Activated T-cell treated with anti-CD3 and anti-CD28 coated beads, Interleukin-2, amount 50 U/mL, for 1 hour (primary cell): Measurements from ENCODE around the gene TTC7B.

Source experiments
- DNase-seq: peaks from one replicate; pipeline ENCODE4 v3.0.0-alpha.2; 2020

TTC7B gene

GRCh38 chr14:90554341-90554740, 261.9 kb downstream of the TTC7B start:
- no peak for DNase-seq

DNA sequence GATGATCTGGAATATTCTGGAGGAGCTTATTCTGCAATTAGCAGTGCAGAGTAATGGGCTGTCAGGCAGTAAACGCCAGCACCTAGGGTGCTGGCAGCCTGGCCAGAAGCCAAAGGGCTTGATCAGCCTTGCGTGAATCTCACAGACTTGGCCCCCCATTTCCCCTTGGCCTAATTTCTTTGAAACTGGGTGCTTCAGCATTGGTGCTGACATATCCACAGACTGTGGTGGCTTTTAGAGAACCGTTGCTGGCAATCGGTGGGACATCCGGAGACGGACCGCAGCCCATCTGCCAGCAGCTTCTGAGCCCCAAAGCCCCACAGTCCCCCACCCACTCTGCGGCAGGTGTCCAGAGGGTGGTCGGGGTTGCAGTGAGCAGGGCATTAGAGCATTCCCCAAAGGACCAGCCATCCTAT, 262.3 kb downstream of the TTC7B start:
- DNase-seq, result no peak

GRCh38 chr14:90553298-90553920, 262.8 kb downstream of the TTC7B start:
- no peak for DNase-seq

GRCh38 chr14:90552465-90553297, 263.5 kb downstream of the TTC7B start:
- DNase-seq, result no peak

DNA sequence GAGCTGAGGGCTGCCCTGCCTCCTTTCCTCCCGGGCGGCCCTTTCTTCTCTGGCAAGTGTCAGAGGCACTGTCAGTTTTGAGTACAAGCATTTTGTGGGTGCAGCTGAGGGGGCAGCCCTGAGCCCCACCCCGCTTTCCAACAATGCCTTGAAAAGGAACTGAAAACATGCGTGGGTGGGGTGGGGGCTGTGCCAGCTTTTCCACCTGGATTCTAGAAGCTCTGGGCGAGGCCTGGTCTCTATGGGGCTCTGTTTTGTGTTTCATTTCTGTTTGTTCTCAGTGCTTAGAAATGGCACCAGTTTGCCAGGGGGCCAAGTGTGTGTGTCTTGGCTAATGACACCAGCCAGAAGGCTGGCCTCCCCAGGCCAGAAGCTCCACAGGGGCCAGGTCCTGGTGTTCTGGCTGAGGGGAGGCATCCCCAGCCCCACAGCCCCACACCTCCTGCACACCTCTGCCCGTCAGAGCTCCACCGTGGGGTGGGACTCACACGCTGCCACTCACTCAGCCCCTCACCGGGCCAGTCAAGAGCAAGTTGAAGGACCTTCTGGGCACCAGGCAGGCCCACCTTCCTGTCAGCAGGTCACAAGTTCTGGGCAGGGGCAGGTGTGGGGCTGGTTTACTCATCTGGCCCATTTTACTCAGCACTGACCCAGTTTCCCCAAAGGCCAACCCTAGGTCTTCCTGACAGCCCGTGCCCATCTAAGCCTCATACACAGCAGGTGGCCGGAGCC, 264.3 kb downstream of the TTC7B start:
- no peak for DNase-seq

DNA sequence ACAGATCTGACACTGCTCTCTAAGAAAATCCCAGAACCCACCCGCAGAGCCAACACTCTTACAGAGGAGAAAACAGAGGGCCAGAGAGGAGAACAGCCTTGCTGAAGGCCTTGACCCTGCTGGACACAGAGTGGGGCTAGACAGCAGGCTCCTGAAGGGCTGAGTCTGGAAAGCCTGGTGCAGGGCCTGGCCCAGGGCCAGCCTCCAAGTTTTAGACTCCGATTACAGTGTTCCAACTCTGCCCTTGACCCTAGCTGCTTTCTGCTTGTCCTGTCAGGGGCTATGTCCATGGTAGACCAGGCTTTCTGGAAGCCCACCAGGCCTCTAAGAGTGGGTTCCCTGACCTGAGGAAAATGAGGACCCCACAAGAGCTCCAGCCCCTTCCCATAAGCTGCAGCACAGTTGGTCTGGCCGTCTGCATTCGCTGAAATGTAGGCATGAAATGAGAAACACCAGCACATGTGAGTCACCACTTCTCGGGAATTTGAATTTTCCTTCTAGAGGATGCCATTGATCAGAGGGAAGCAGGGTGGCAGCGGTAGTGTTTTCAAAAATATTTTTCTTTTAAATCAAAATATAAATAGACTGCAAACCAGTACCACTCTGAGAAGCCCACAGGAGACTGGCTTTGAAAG, 265.0 kb downstream of the TTC7B start:
- DNase-seq, result no peak

- DNase-seq, result no peak
Observed at GRCh38 chr14:90549794-90550641, 266.2 kb downstream of the TTC7B start.

- no peak for DNase-seq
Observed at GRCh38 chr14:90548455-90548854, 267.8 kb downstream of the TTC7B start.

DNA sequence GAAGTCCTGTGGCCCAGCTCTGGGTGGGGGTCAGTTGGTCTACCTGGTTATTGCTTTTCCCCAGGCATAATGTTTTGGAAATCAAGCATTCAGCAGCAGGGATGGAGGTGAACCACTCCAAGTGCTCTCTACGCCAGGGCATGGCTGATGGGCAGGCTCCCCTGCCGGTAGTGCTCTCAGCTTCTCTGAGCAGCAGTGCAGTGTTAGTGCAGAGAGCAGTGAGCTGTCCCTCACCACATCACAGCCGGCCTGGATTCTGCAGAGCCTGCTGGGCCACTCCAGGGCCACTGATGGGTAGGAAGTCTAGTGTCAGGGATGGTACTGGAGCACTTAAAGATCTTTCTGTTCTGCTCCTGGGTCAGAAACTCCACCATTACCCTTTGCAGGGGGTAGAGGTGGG, 268.3 kb downstream of the TTC7B start:
- no peak for DNase-seq

- no peak for DNase-seq
Observed at GRCh38 chr14:90547250-90547649, 269.0 kb downstream of the TTC7B start.

DNA sequence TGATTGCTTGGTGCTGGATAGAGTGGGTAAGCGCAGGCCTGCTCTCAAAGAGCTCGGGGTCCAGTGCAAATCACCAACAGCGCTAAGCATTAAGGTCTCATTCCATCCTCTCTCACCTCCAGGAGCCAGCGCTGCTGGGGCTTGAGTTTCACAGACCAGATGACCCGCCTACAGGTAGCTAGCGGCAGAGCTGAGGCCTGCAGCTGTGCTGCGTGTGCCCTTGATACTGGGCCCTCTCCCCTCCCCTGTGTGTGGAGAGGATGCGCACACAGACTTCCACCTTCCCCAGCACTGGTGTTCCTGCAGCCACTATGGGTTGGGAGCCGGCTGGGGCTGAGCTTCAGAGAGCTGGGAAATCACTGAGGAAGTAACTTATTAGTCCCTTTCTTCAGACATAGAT, 269.5 kb downstream of the TTC7B start:
- DNase-seq, result no peak

- DNase-seq, result no peak
Observed at GRCh38 chr14:90545966-90546751, 270.1 kb downstream of the TTC7B start.

- DNase-seq, result no peak
Observed at GRCh38 chr14:90545382-90545781, 270.8 kb downstream of the TTC7B start.

DNA sequence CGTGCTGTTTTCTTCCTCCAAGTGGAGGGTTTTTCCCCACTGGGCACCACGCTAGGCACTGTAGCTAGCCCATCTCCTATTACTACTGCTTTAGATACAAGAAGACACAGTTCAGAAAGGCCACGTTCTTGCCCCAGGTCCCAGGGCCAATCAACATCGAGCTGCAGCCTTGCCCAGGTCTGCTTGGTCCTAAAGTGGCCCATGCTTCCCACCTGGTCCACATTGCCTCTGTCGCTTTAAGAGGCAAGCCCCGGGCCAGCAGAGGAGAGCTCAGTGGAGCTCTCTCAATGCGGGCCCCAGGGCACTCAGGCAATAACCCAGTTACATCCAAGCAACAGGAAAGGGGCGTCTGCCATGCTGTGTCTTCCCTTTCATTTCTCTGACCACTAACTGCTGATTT, 271.3 kb downstream of the TTC7B start:
- DNase-seq, result no peak

- no peak for DNase-seq
Observed at GRCh38 chr14:90544566-90544965, 271.7 kb downstream of the TTC7B start.

DNA sequence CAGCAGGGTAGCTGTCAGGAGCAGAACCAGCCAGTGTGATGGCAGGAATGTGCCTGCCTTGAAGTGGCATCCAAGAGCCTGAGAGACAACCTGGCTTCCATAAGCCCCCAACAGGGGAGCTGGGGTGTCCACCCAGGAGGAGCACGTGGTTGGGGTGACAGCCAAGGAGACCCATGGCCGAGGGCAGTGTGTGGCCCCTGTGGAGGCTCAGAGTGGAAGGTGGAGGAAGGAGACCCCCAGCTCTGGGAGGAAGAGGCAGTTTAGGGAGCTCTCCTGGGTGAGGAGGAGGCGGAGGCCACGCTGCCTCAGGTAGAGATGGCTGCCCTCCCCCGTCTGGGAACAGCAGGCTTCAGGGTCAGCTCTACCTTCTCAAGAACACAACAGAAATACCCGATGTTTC, 272.4 kb downstream of the TTC7B start:
- no peak for DNase-seq

GRCh38 chr14:90541076-90541634, 275.1 kb downstream of the TTC7B start:
- no peak for DNase-seq

GRCh38 chr14:90540437-90540836, 275.8 kb downstream of the TTC7B start:
- DNase-seq, result no peak

GRCh38 chr14:90539996-90540395, 276.2 kb downstream of the TTC7B start:
- no peak for DNase-seq

DNA sequence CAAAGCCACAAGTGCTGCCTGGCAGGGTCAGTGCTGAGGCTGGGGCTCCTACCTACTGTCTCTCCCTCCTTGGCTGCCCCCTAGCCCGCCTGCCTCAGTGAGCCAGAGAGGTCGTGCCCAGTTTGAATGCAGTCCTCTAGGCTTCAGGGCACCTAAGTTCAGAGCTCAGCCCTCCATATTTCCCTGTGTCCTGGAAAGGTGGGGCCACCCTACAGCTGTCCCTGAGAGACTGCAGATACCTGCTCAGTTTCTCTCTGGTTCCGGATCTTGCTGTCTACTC, 276.8 kb downstream of the TTC7B start:
- no peak for DNase-seq

GRCh38 chr14:90538716-90539495, 277.3 kb downstream of the TTC7B start:
- DNase-seq, result no peak
